ENCODE data around the gene IL9R. TPM values are rescaled to one million over a fixed set of nuclear protein-coding genes. Genes with fewer than 3 reads are reported as not detected.

The IL9R gene
- total and polyA plus RNA-seq, 2 donors (not counting 1 experiment from before 2014, with no cell fraction given) = 6.6 to 8.7 TPM

DNA sequence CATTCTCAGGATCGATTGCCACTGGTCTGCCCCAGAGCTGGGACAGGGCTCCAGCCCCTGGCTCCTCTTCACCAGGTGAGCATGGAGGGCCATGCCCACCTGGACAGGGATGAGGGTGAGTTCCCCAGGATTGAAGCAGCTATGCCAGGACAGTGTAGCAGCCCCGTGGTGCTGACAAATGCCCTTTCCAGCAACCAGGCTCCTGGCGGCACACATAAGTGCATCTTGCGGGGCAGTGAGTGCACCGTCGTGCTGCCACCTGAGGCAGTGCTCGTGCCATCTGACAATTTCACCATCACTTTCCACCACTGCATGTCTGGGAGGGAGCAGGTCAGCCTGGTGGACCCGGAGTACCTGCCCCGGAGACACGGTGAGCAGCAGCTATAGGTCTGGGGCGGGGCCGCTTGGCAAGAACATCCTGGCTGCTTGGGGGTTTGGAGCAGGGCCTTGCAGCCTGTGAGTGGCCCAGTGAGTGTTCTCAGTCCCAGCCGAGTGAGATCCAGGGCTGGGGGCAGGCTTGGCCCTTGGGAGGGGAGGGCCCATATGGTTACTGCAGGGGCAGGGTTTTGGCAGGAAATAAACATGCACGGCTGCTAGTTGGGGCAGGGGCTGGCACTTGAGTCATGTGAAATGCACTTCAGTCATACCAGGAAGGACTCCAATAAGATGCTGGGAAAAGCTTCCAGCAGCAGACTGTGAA lies 6.1 kb downstream of the IL9R start:
- Histone ChIP-seq H3K79me2 (ENCODE audit: control insufficient read depth, insufficient read depth, low read length) (peaks cover under 1% of the 10 kb centered on the region), H3K9ac (ENCODE audit: low read length) (no peak overlapping the region), H4K20me1 (ENCODE audit: control insufficient read depth, insufficient read depth, low read length, poor library complexity, severe bottlenecking) (no peaks in the 10 kb centered on the region), H3K36me3 (replicated peaks in 1 of 2; ENCODE audit: control extremely low read depth in 1 of 2, control insufficient read depth in 1 of 2, extremely low read depth in 1 of 2, insufficient read depth in 2 of 2, low read length in 1 of 2) (no peaks in the 10 kb centered on the region), H2AFZ (ENCODE audit: insufficient read depth, low read depth, low read length, poor library complexity, severe bottlenecking) (no peak overlapping the region), H3K27me3 (replicated peaks in 1 of 4; ENCODE audit: control extremely low read depth in 1 of 4, control insufficient read depth in 3 of 4, insufficient read depth in 4 of 4, low read length in 3 of 4) (no peaks in the 10 kb centered on the region), H3K9me3 (ENCODE audit: control extremely low read depth in 1 of 3, control insufficient read depth in 2 of 3, insufficient read depth in 1 of 3, low read length in 2 of 3) (peaks cover 0 to 2% (median 0%) of the 10 kb centered on the region in 3 donors), H3K4me3 (ENCODE audit: control extremely low read depth in 1 of 5, extremely low read depth in 1 of 5, insufficient read depth in 1 of 5, low read depth in 2 of 5, low read length in 4 of 5) (no peak overlapping the region), H3K4me2 (replicated peaks; ENCODE audit: low read depth, low read length, poor library complexity, severe bottlenecking) (no peak overlapping the region), H3K27ac (ENCODE audit: low read length in 2 of 2) (no peak overlapping the region), H3K4me1 (ENCODE audit: control insufficient read depth in 2 of 2, insufficient read depth in 2 of 2, low read length in 2 of 2) (peaks cover 0 to under 1% of the 10 kb centered on the region in 2 donors)
- Mint-ChIP-seq H3K4me1 (peaks cover 3% of the 10 kb centered on the region), H3K27me3 (no peaks in the 10 kb centered on the region), H3K9me3 (ENCODE audit: insufficient read depth) (no peaks in the 10 kb centered on the region), H3K4me3 (no peak overlapping the region), H3K27ac (no peak overlapping the region)
- TF ChIP-seq, protein P1, sequence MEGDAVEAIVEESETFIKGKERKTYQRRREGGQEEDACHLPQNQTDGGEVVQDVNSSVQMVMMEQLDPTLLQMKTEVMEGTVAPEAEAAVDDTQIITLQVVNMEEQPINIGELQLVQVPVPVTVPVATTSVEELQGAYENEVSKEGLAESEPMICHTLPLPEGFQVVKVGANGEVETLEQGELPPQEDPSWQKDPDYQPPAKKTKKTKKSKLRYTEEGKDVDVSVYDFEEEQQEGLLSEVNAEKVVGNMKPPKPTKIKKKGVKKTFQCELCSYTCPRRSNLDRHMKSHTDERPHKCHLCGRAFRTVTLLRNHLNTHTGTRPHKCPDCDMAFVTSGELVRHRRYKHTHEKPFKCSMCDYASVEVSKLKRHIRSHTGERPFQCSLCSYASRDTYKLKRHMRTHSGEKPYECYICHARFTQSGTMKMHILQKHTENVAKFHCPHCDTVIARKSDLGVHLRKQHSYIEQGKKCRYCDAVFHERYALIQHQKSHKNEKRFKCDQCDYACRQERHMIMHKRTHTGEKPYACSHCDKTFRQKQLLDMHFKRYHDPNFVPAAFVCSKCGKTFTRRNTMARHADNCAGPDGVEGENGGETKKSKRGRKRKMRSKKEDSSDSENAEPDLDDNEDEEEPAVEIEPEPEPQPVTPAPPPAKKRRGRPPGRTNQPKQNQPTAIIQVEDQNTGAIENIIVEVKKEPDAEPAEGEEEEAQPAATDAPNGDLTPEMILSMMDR (IDR thresholded peaks at IDR 0.05) = no peak
- TF ChIP-seq EZH2 (IDR thresholded peaks at IDR 0.05; ENCODE audit: borderline replicate concordance, insufficient read depth, low read depth, low read length, poor library complexity, severe bottlenecking) = no peak
- intact Hi-C loops (cut with micrococcal nuclease) = no loop called here
- POLR2A ChIA-PET = no interaction called here
- DNase-seq (no peak), ATAC-seq (ENCODE audit: low read depth) (no peak)
- WGBS (ENCODE audit: insufficient coverage) = 78% methylated on average over 14 of the region's 14 CpGs
- CTCF ChIA-PET = no interaction called here

DNA sequence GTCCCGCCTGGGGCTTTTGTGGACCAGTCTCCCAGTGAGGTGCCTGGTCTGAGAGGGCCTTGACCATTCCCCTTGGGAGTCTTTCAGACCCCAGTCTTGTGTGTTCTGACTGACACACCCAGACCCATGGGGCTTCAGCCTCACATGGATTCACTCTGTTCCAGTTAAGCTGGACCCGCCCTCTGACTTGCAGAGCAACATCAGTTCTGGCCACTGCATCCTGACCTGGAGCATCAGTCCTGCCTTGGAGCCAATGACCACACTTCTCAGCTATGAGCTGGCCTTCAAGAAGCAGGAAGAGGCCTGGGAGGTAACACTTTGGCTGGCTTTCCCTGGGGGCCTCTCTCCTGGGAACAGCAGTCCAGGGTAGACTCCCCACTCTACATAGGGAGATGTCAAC lies 6.8 kb downstream of the IL9R start:
- H3K4me3 ChIP-seq (ENCODE audit: control extremely low read depth in 1 of 5, extremely low read depth in 1 of 5, insufficient read depth in 1 of 5, low read depth in 2 of 5, low read length in 4 of 5) = no peak overlapping the region
- ATAC-seq (ENCODE audit: low read depth) (no peak), DNase-seq (no peak)
- no peaks in the 10 kb centered on the region for H3K27me3 Mint-ChIP-seq
- no peak overlapping the region for H3K4me2 ChIP-seq (replicated peaks; ENCODE audit: low read depth, low read length, poor library complexity, severe bottlenecking)
- no peak overlapping the region for H3K4me3 Mint-ChIP-seq
- H3K9me3 ChIP-seq (ENCODE audit: control extremely low read depth in 1 of 3, control insufficient read depth in 2 of 3, insufficient read depth in 1 of 3, low read length in 2 of 3) = peaks cover 0 to 2% (median 0%) of the 10 kb centered on the region in 3 donors
- no peaks in the 10 kb centered on the region for H4K20me1 ChIP-seq (ENCODE audit: control insufficient read depth, insufficient read depth, low read length, poor library complexity, severe bottlenecking)
- no peak overlapping the region for H3K9ac ChIP-seq (ENCODE audit: low read length)
- peaks cover 6% of the 10 kb centered on the region for H3K79me2 ChIP-seq (ENCODE audit: control insufficient read depth, insufficient read depth, low read length)
- no peaks in the 10 kb centered on the region for H3K36me3 ChIP-seq (replicated peaks in 1 of 2; ENCODE audit: control extremely low read depth in 1 of 2, control insufficient read depth in 1 of 2, extremely low read depth in 1 of 2, insufficient read depth in 2 of 2, low read length in 1 of 2)
- H3K27ac ChIP-seq (ENCODE audit: low read length in 2 of 2) = no peak overlapping the region
- TF ChIP-seq, protein P1 (IDR thresholded peaks at IDR 0.05) = no peak
- ChIA-PET CTCF (no interaction called here), POLR2A (no interaction called here)
- H3K27ac Mint-ChIP-seq = no peak overlapping the region
- no peaks in the 10 kb centered on the region for H3K9me3 Mint-ChIP-seq (ENCODE audit: insufficient read depth)
- H2AFZ ChIP-seq (ENCODE audit: insufficient read depth, low read depth, low read length, poor library complexity, severe bottlenecking) = no peak overlapping the region
- peaks cover 3% of the 10 kb centered on the region for H3K4me1 Mint-ChIP-seq
- intact Hi-C loops (cut with micrococcal nuclease) = no loop called here
- H3K4me1 ChIP-seq (ENCODE audit: control insufficient read depth in 2 of 2, insufficient read depth in 2 of 2, low read length in 2 of 2) = peaks cover 5 to 6% of the 10 kb centered on the region in 2 donors
- no peaks in the 10 kb centered on the region for H3K27me3 ChIP-seq (replicated peaks in 1 of 4; ENCODE audit: control extremely low read depth in 1 of 4, control insufficient read depth in 3 of 4, insufficient read depth in 4 of 4, low read length in 3 of 4)
- 87% methylated on average over 2 of the region's 2 CpGs for WGBS (ENCODE audit: insufficient coverage)

Data from B cell (primary cell).